Stomach (tissue), 9 donors: ENCODE measurements around the gene SNRK. TPM values are rescaled to one million over a fixed set of nuclear protein-coding genes. Genes with fewer than 3 reads are reported as not detected.

Experiments
- DNase-seq, 2 donors: peaks; one replicate each; pipeline versions ENCODE4 v3.0.0 to v3.0.0-alpha.2; 2013 to 2019
- H3K27ac ChIP-seq, 5 donors: fragments of 200-600 bp in 4 of 5; sonication (generic) in 4 of 5; one replicate each; pipeline ENCODE4 v1.5.1; 2013 to 2019; ENCODE audit warnings: mild to moderate bottlenecking in 1 of 5, moderate library complexity in 1 of 5
- H3K27me3 ChIP-seq, 3 donors: fragments of 200-600 bp; sonication (generic); one replicate each; pipeline ENCODE4 v1.5.1; 2017 to 2019; ENCODE audit warnings: mixed run types in 1 of 3
- H3K36me3 ChIP-seq, 4 donors: fragments of 200-600 bp; sonication (generic); 1 replicate in 3 of 4; 2 replicates in 1 of 4; pipeline ENCODE4 v1.5.1; 2016 to 2019
- H3K4me1 ChIP-seq, 4 donors: fragments of 200-600 bp; sonication (generic); one replicate each; pipeline ENCODE4 v1.5.1; 2016 to 2019
- H3K4me3 ChIP-seq, 4 donors: fragments of 200-600 bp; sonication (generic) in 3 of 4; one replicate each; pipeline ENCODE4 v1.5.1; 2016 to 2019; ENCODE audit warnings: mild to moderate bottlenecking in 1 of 4
- H3K9me3 ChIP-seq, 4 donors: fragments of 200-600 bp; sonication (generic); one replicate each; pipeline ENCODE4 v1.5.1; 2016 to 2019
- CTCF ChIP-seq, 7 experiments: fragments of 450-650 bp in 4 of 7; fragments of 200-600 bp in 3 of 7; sonication (generic) in 3 of 7; IDR thresholded peaks; one replicate each; pipeline ENCODE4 v1.5.1; 2016 to 2019; ENCODE audit warnings: antibody characterized with exemption in 7 of 7, control low read depth in 2 of 7, mild to moderate bottlenecking in 1 of 7
- EP300 ChIP-seq: sonication (generic); formaldehyde crosslinking; IDR thresholded peaks from one replicate; pipeline ENCODE4 v1.6.1; 2017; ENCODE audit warnings: antibody characterized with exemption
- POLR2A ChIP-seq, 4 donors: fragments of 450-650 bp; IDR thresholded peaks; one replicate each; pipeline ENCODE4 v1.6.1; 2016; ENCODE audit warnings: antibody characterized with exemption in 4 of 4, control low read depth in 2 of 4, mild to moderate bottlenecking in 1 of 4, moderate library complexity in 1 of 4
- POLR2AphosphoS5 ChIP-seq, 3 donors: sonication (generic); formaldehyde crosslinking; IDR thresholded peaks; one replicate each; pipeline ENCODE4 v1.6.1; 2016; ENCODE audit warnings: antibody characterized with exemption in 3 of 3
- WGBS, 5 donors: extraction: QIAGEN DNeasy Blood & Tissue Kit in 3 of 5; methylation state at CpG; one replicate each; pipeline versions ENCODE4 v1.1.5 to v1.1.7; 2013 to 2018; 5-methylcytosine and 5-hydroxymethylcytosine counted together
- intact Hi-C: fragments of 100-400 bp; cut with DNase I; formaldehyde crosslinking; loops from one replicate; pipeline ENCODE4 v1.15.1; 2023; ENCODE audit warnings: low total_unique reads
- polyA plus RNA-seq, 3 donors: library from polyadenylated mRNA; stranded (reverse); fragments of 200-250 nt; gene quantifications; one replicate each; pipeline ENCODE4 v1.2.3, GENCODE V29; 2013
- total RNA-seq, 5 donors: library from RNA; depleted of rRNA; stranded (reverse); fragments of >200 nt; gene quantifications; one replicate each; pipeline versions ENCODE4 v1.1.0 to v1.2.3, GENCODE V29; 2014 to 2016
- donor health status: healthy with polysubstance abuse.
- donor health status: Bipolar disorder and iron deficiency.
- donor health status: healthy.

The SNRK gene
- total and polyA plus RNA-seq, 8 donors = 8.2 to 183 (median 36.0) TPM

GRCh38 chr3:43379343-43379742 is 93.0 kb downstream of the SNRK start:
- H3K27me3 ChIP-seq = no peaks in the 10 kb centered on the region
- H3K4me1 ChIP-seq = peaks cover 0 to 21% (median 8%) of the 10 kb centered on the region in 4 donors
- no peaks in the 10 kb centered on the region for H3K9me3 ChIP-seq
- intact Hi-C loops = loop anchor here (10.0 kb wide), 1 partner anchor 225 kb away; no protein-coding TSS in a partner anchor
- no peaks in the 10 kb centered on the region for H3K36me3 ChIP-seq
- H3K4me3 ChIP-seq = no peak overlapping the region
- DNase-seq = peak in 1 of 2 donors; percentile 53
- TF ChIP-seq POLR2AphosphoS5 (IDR thresholded peaks at IDR 0.05) (peak; percentile 5 to 69 (median 43)), POLR2A (IDR thresholded peaks at IDR 0.05) (no peak)
- H3K27ac ChIP-seq = peak overlapping the region in 3 of 5 donors; percentile 55 to 79 (median 57)
- 50 to 73% (median 71%) methylated on average over 3 of the region's 3 CpGs for WGBS, 5 donors

- 73 to 89% (median 80%) methylated on average over 5 of the region's 5 CpGs for WGBS, 5 donors
- DNase-seq = no peak
- intact Hi-C loops = no loop called here
- H3K9me3 ChIP-seq = no peaks in the 10 kb centered on the region
- H3K27ac ChIP-seq = peak overlapping the region in 1 of 5 donors; percentile 85
- TF ChIP-seq POLR2AphosphoS5 (IDR thresholded peaks at IDR 0.05) = no peak
- TF ChIP-seq CTCF (IDR thresholded peaks at IDR 0.05) = no peak
- TF ChIP-seq EP300 = no peak
- TF ChIP-seq POLR2A (IDR thresholded peaks at IDR 0.05) = no peak
- H3K36me3 ChIP-seq = no peaks in the 10 kb centered on the region
- H3K27me3 ChIP-seq = no peaks in the 10 kb centered on the region
- no peak overlapping the region for H3K4me3 ChIP-seq
- peaks cover 7 to 25% (median 18%) of the 10 kb centered on the region in 4 donors for H3K4me1 ChIP-seq
These were observed 101.8 kb downstream of the SNRK start for GRCh38 chr3:43388175-43388574.

DNA sequence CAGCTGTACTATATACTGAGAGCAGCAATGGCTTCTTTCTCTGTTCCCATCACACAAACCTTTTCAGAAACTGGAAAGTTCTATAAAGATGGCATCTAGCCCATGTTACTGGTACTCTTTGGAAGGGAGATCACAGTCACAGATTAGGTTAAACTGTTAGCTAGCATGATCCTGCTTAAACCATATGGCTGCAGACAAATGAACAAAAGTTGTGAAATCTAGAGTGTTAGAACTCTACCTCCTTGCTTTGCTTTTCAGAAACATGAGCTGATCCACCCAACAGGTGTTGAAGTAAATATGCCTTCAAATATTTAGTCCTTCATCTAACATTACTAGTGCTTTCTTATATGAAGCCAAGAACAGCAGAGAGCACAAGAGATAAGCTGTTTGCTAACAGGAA is 102.6 kb downstream of the SNRK start:
- TF ChIP-seq POLR2AphosphoS5 (IDR thresholded peaks at IDR 0.05) = no peak
- no peak for TF ChIP-seq EP300
- no peak for TF ChIP-seq CTCF (IDR thresholded peaks at IDR 0.05)
- no peak for TF ChIP-seq POLR2A (IDR thresholded peaks at IDR 0.05)
- Histone ChIP-seq H3K9me3 (no peaks in the 10 kb centered on the region), H3K36me3 (no peaks in the 10 kb centered on the region), H3K4me3 (no peak overlapping the region), H3K27ac (peak overlapping the region in 4 of 5 donors; percentile 67 to 85 (median 68)), H3K4me1 (peaks cover 7 to 25% (median 18%) of the 10 kb centered on the region in 4 donors), H3K27me3 (no peaks in the 10 kb centered on the region)
- intact Hi-C loops = no loop called here
- no peak for DNase-seq

- Histone ChIP-seq H3K36me3 (no peaks in the 10 kb centered on the region), H3K9me3 (no peaks in the 10 kb centered on the region), H3K4me3 (no peak overlapping the region), H3K4me1 (peaks cover 7 to 27% (median 19%) of the 10 kb centered on the region in 4 donors), H3K27me3 (no peaks in the 10 kb centered on the region), H3K27ac (peak overlapping the region; percentile 34 to 85 (median 67))
- intact Hi-C loops = no loop called here
- DNase-seq = peak; percentile 57 to 76
- TF ChIP-seq CTCF (IDR thresholded peaks at IDR 0.05) (no peak), POLR2AphosphoS5 (IDR thresholded peaks at IDR 0.05) (peak; percentile 9 to 71 (median 57)), EP300 (no peak), POLR2A (IDR thresholded peaks at IDR 0.05) (no peak)
- 45 to 60% (median 52%) methylated on average over 10 of the region's 10 CpGs for WGBS, 5 donors
These were observed 103.3 kb downstream of the SNRK start for GRCh38 chr3:43389388-43390254.

DNA sequence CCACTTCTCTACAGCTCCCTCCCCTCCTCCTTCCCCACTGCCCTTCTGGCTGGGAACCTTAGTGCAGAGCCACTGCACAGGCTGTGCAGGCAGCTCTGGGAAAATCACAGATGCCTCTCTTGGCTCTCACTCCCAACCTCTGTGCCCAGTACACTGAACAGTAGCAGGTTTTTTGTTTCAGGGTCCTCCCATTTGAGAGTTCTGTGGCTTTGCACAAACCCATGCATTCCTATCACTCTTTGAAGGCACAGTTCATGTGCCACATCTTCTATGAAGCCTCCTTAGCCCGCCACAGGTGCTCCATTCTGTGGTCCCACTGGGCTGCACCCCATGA is 103.9 kb downstream of the SNRK start:
- no peaks in the 10 kb centered on the region for H3K9me3 ChIP-seq
- H3K36me3 ChIP-seq = no peaks in the 10 kb centered on the region
- H3K27ac ChIP-seq = peak overlapping the region; percentile 34 to 85 (median 67)
- H3K4me1 ChIP-seq = peaks cover 7 to 28% (median 19%) of the 10 kb centered on the region in 4 donors
- WGBS, 5 donors = 80 to 100% (median 91%) methylated on average over 1 of the region's 1 CpG
- intact Hi-C loops = no loop called here
- H3K4me3 ChIP-seq = no peak overlapping the region
- DNase-seq = no peak
- no peaks in the 10 kb centered on the region for H3K27me3 ChIP-seq
- TF ChIP-seq POLR2A (IDR thresholded peaks at IDR 0.05) (no peak), POLR2AphosphoS5 (IDR thresholded peaks at IDR 0.05) (no peak)
